GM18519 (cell line): ENCODE measurements around the gene ZNF260.
"Not testable (repeated sequence)": the region's sequence is repeated elsewhere in the genome, so short reads cannot be mapped to it uniquely, and the experiment has no call there.

Experiments used
- ATAC-seq: cut with Tn5 transposase; IDR thresholded peaks from one replicate; pipeline ENCODE4 v1.9.1; 2021; ENCODE audit warnings: mild to moderate bottlenecking, moderate library complexity; ENCODE audit not compliant: unreplicated experiment, low FRiP score

ZNF260 gene

GRCh38 chr19:36490846-36491245, 37.2 kb downstream of the ZNF260 start:
- not testable (repeated sequence) for ATAC-seq

GRCh38 chr19:36489920-36490415, 38.1 kb downstream of the ZNF260 start:
- peak; percentile 38 for ATAC-seq

GRCh38 chr19:36489118-36489919, 38.8 kb downstream of the ZNF260 start, which contains the start of gene ZNF566:
ZNF566 (minus strand) TSS chr19:36489561; CDS start chr19:36476557, 13,004 bp downstream.
- ATAC-seq = peak; percentile 59

GRCh38 chr19:36488846-36489117, 39.3 kb downstream of the ZNF260 start:
- peak; percentile 15 for ATAC-seq

- no peak for ATAC-seq
These were observed 39.8 kb downstream of the ZNF260 start for GRCh38 chr19:36488118-36488845.

GRCh38 chr19:36483653-36484052, 44.4 kb downstream of the ZNF260 start:
- ATAC-seq = no peak

- ATAC-seq = no peak
These were observed 45.2 kb downstream of the ZNF260 start for GRCh38 chr19:36482876-36483275.
